Activated CD8-positive, alpha-beta memory T cell treated with anti-CD3 and anti-CD28 coated beads, Interleukin-2, amount 50 U/mL, for 4 hours (primary cell): ENCODE results near the gene PLXNB3.
A peak's percentile ranks its signal among the peaks of the same experiment; 100 is the strongest.

Experiments
- DNase-seq: peaks from one replicate; pipeline ENCODE4 v3.0.0-alpha.2; 2020

The PLXNB3 gene

GRCh38 chrX:153762626-153763173, 1.3 kb upstream of the PLXNB3 start:
- peak; percentile 5 for DNase-seq

GRCh38 chrX:153763298-153763932, 634 bp upstream of the PLXNB3 start:
- peak; percentile 14 for DNase-seq

GRCh38 chrX:153764786-153765137, 713 bp downstream of the PLXNB3 start:
- peak; percentile 16 for DNase-seq

- no peak for DNase-seq
Measured at GRCh38 chrX:153765138-153766079, 1.4 kb downstream of the PLXNB3 start.

GRCh38 chrX:153766098-153766817, 2.2 kb downstream of the PLXNB3 start:
- DNase-seq: peak; percentile 53

GRCh38 chrX:153766871-153767673, 3.0 kb downstream of the PLXNB3 start:
- DNase-seq: peak; percentile 15

GRCh38 chrX:153767674-153768055, 3.6 kb downstream of the PLXNB3 start:
- no peak for DNase-seq

GRCh38 chrX:153768311-153769157, 4.5 kb downstream of the PLXNB3 start:
- DNase-seq: peak; percentile 14

GRCh38 chrX:153769158-153769864, 5.3 kb downstream of the PLXNB3 start:
- peak; percentile 7 for DNase-seq

GRCh38 chrX:153769865-153770600, 6.0 kb downstream of the PLXNB3 start:
- DNase-seq: peak; percentile 13

GRCh38 chrX:153770601-153771414, 6.8 kb downstream of the PLXNB3 start:
- peak; percentile 12 for DNase-seq

GRCh38 chrX:153771415-153772315, 7.6 kb downstream of the PLXNB3 start:
- peak; percentile 8 for DNase-seq

GRCh38 chrX:153772316-153773217, 8.5 kb downstream of the PLXNB3 start:
- peak; percentile 11 for DNase-seq

- DNase-seq: peak; percentile 14
Measured at GRCh38 chrX:153773218-153773611, 9.2 kb downstream of the PLXNB3 start.

GRCh38 chrX:153773741-153774575, 9.9 kb downstream of the PLXNB3 start:
- DNase-seq: peak; percentile 11
